Thymus (tissue), 11 donors: ENCODE results near the gene ARHGAP44. TPM values are rescaled to one million over a fixed set of nuclear protein-coding genes. Genes with fewer than 3 reads are reported as not detected.

ENCODE experiments used
- DNase-seq, 9 donors: peaks; one replicate each; pipeline ENCODE4 v3.0.0-alpha.2; 2013; ENCODE audit warnings: low spot score in 9 of 9, low read depth in 6 of 9, missing footprints in 1 of 9
- H3K27ac ChIP-seq, 2 donors: one replicate each; pipeline ENCODE4 v1.5.1; 2013; ENCODE audit warnings: control low read depth in 1 of 2, low read depth in 1 of 2, low read length in 1 of 2, mild to moderate bottlenecking in 1 of 2, moderate library complexity in 1 of 2
- H3K27me3 ChIP-seq, 2 donors: one replicate each; pipeline ENCODE4 v1.5.1; 2013; ENCODE audit warnings: low read length in 1 of 2; ENCODE audit not compliant: control insufficient read depth in 2 of 2, insufficient read depth in 1 of 2
- H3K36me3 ChIP-seq, 2 donors: one replicate each; pipeline ENCODE4 v1.5.1; 2013; ENCODE audit warnings: low read length in 1 of 2, mild to moderate bottlenecking in 1 of 2, moderate library complexity in 1 of 2; ENCODE audit not compliant: control insufficient read depth in 2 of 2, insufficient read depth in 2 of 2
- H3K4me1 ChIP-seq, 2 donors: one replicate each; pipeline ENCODE4 v1.5.1; 2013; ENCODE audit warnings: low read length in 2 of 2; ENCODE audit not compliant: control insufficient read depth in 2 of 2, insufficient read depth in 2 of 2
- H3K4me3 ChIP-seq, 2 donors: one replicate each; pipeline ENCODE4 v1.5.1; 2013; ENCODE audit warnings: low read length in 2 of 2, control low read depth in 1 of 2, mild to moderate bottlenecking in 1 of 2
- H3K9me3 ChIP-seq, 2 donors: one replicate each; pipeline ENCODE4 v1.5.1; 2013; ENCODE audit warnings: low read length in 1 of 2, mild to moderate bottlenecking in 1 of 2; ENCODE audit not compliant: control insufficient read depth in 2 of 2, insufficient read depth in 1 of 2
- WGBS: extraction: QIAGEN DNeasy Blood & Tissue Kit; methylation state at CpG from one replicate; pipeline ENCODE4 v1.1.7; 2013; 5-methylcytosine and 5-hydroxymethylcytosine counted together
- polyA plus RNA-seq: library from polyadenylated mRNA; stranded (reverse); fragments of 200-250 nt; gene quantifications from one replicate; pipeline ENCODE4 v1.2.3, GENCODE V29; 2013
- total RNA-seq: library from RNA; stranded (reverse); fragments of 120-200 nt; gene quantifications from one replicate; pipeline ENCODE4 v1.2.4, GENCODE V29; 2013
- donor health status: healthy.

Gene ARHGAP44
- total and polyA plus RNA-seq, 2 donors, result 0.61 to 2.2 TPM

- Histone ChIP-seq H3K9me3 (no peaks in the 10 kb centered on the region), H3K27me3 (no peaks in the 10 kb centered on the region), H3K4me3 (no peak overlapping the region), H3K36me3 (no peaks in the 10 kb centered on the region), H3K27ac (no peak overlapping the region), H3K4me1 (no peaks in the 10 kb centered on the region)
- no peak for DNase-seq
- 91% methylated on average over 1 of the region's 1 CpG for WGBS
These were observed 137.7 kb downstream of the ARHGAP44 start for GRCh38 chr17:12927001-12927400.

GRCh38 chr17:12927541-12928425 lies 138.5 kb downstream of the ARHGAP44 start:
- WGBS, result 69% methylated on average over 5 of the region's 5 CpGs
- no peak overlapping the region for H3K4me3 ChIP-seq
- H3K36me3 ChIP-seq, result no peaks in the 10 kb centered on the region
- no peak for DNase-seq
- H3K27ac ChIP-seq, result no peak overlapping the region
- no peaks in the 10 kb centered on the region for H3K27me3 ChIP-seq
- no peaks in the 10 kb centered on the region for H3K9me3 ChIP-seq
- no peaks in the 10 kb centered on the region for H3K4me1 ChIP-seq

GRCh38 chr17:12928736-12929135 lies 139.4 kb downstream of the ARHGAP44 start:
- H3K9me3 ChIP-seq, result no peaks in the 10 kb centered on the region
- no peaks in the 10 kb centered on the region for H3K36me3 ChIP-seq
- no peaks in the 10 kb centered on the region for H3K4me1 ChIP-seq
- no peaks in the 10 kb centered on the region for H3K27me3 ChIP-seq
- DNase-seq, result no peak
- no peak overlapping the region for H3K27ac ChIP-seq
- WGBS, result 78% methylated on average over 2 of the region's 2 CpGs
- no peak overlapping the region for H3K4me3 ChIP-seq

- Histone ChIP-seq H3K4me3 (no peak overlapping the region), H3K27me3 (no peaks in the 10 kb centered on the region), H3K9me3 (no peaks in the 10 kb centered on the region), H3K36me3 (no peaks in the 10 kb centered on the region), H3K27ac (no peak overlapping the region), H3K4me1 (no peaks in the 10 kb centered on the region)
- DNase-seq, result no peak
- 77% methylated on average over 3 of the region's 3 CpGs for WGBS
These were observed 147.2 kb downstream of the ARHGAP44 start for GRCh38 chr17:12936501-12936900.

GRCh38 chr17:12940699-12941098 lies 151.4 kb downstream of the ARHGAP44 start:
- DNase-seq, result no peak
- no peaks in the 10 kb centered on the region for H3K9me3 ChIP-seq
- no peaks in the 10 kb centered on the region for H3K36me3 ChIP-seq
- no peaks in the 10 kb centered on the region for H3K27me3 ChIP-seq
- 85% methylated on average over 2 of the region's 2 CpGs for WGBS
- no peaks in the 10 kb centered on the region for H3K4me1 ChIP-seq
- no peak overlapping the region for H3K4me3 ChIP-seq
- H3K27ac ChIP-seq, result no peak overlapping the region

GRCh38 chr17:12947047-12947446 lies 157.7 kb downstream of the ARHGAP44 start:
- whole genome bisulfite sequencing, result 92% methylated on average over 4 of the region's 4 CpGs
- Histone ChIP-seq H3K36me3 (no peaks in the 10 kb centered on the region), H3K27ac (no peak overlapping the region), H3K4me3 (no peak overlapping the region), H3K4me1 (no peaks in the 10 kb centered on the region), H3K27me3 (no peaks in the 10 kb centered on the region), H3K9me3 (no peaks in the 10 kb centered on the region)
- DNase-seq, result no peak

GRCh38 chr17:12952012-12952411 lies 162.7 kb downstream of the ARHGAP44 start:
- Histone ChIP-seq H3K27me3 (no peaks in the 10 kb centered on the region), H3K4me3 (no peak overlapping the region), H3K9me3 (no peaks in the 10 kb centered on the region), H3K4me1 (no peaks in the 10 kb centered on the region), H3K27ac (no peak overlapping the region), H3K36me3 (no peaks in the 10 kb centered on the region)
- 96% methylated on average over 4 of the region's 4 CpGs for WGBS
- DNase-seq, result no peak

- DNase-seq, result no peak
- H3K9me3 ChIP-seq, result no peaks in the 10 kb centered on the region
- no peaks in the 10 kb centered on the region for H3K27me3 ChIP-seq
- H3K4me1 ChIP-seq, result no peaks in the 10 kb centered on the region
- H3K36me3 ChIP-seq, result no peaks in the 10 kb centered on the region
- no peak overlapping the region for H3K27ac ChIP-seq
- H3K4me3 ChIP-seq, result no peak overlapping the region
- WGBS, result 97% methylated on average over 13 of the region's 13 CpGs
These were observed 163.9 kb downstream of the ARHGAP44 start for GRCh38 chr17:12953156-12953555.

GRCh38 chr17:12955521-12955920 lies 166.2 kb downstream of the ARHGAP44 start:
- 93% methylated on average over 5 of the region's 5 CpGs for WGBS
- no peak overlapping the region for H3K4me3 ChIP-seq
- H3K4me1 ChIP-seq, result no peaks in the 10 kb centered on the region
- H3K36me3 ChIP-seq, result no peaks in the 10 kb centered on the region
- no peaks in the 10 kb centered on the region for H3K9me3 ChIP-seq
- no peak overlapping the region for H3K27ac ChIP-seq
- DNase-seq, result no peak
- H3K27me3 ChIP-seq, result no peaks in the 10 kb centered on the region
